Caco-2 (cell line): Measurements from ENCODE around the gene SLC15A1. TPM values are rescaled to one million over a fixed set of nuclear protein-coding genes. Genes with fewer than 3 reads are reported as not detected.

ENCODE experiments used
- BruUV-seq: library from RNA; stranded (reverse); fragments of 400-500 nt; replicated peaks from 2 replicates; lab custom pipeline; 2021; lab: Mats Ljungman, UMichigan
- CTCF ChIA-PET: fragments of 300-600 bp; sonication (Branson Sonifier 250); formaldehyde crosslinking; loops from one replicate; lab custom pipeline; 2022; ENCODE audit warnings: antibody characterized with exemption; lab: Charles Lee
- POLR2A ChIA-PET: fragments of 300-600 bp; sonication (Branson Sonifier 250); formaldehyde crosslinking; loops from one replicate; lab custom pipeline; 2022; ENCODE audit warnings: antibody characterized with exemption; lab: Charles Lee
- DNase-seq, 2 experiments: peaks; one replicate each; pipeline versions ENCODE4 v3.0.0 to v3.0.0-alpha.2; 2020 to 2022
- H3K27me3 ChIP-seq: replicated peaks from 2 replicates; pipeline ENCODE4 v1.6.0; 2011; ENCODE audit warnings: low read length; ENCODE audit not compliant: control insufficient read depth, insufficient read depth
- H3K36me3 ChIP-seq: 2 replicates; pipeline ENCODE4 v1.5.1; 2011; ENCODE audit warnings: low read length; ENCODE audit not compliant: control insufficient read depth, insufficient read depth
- H3K4me1 ChIP-seq: fragments of 250-450 bp; sonication (Bioruptor Pico); 2 replicates; pipeline ENCODE4 v1.5.1; 2020; ENCODE audit warnings: mild to moderate bottlenecking
- H3K4me3 ChIP-seq: 2 replicates; pipeline ENCODE4 v1.5.1; 2011; ENCODE audit warnings: low read depth, mild to moderate bottlenecking, control low read depth, low read length
- H3K9me3 ChIP-seq: fragments of 250-450 bp; sonication (Bioruptor Pico); 2 replicates; pipeline ENCODE4 v1.5.1; 2020; ENCODE audit warnings: mild to moderate bottlenecking, moderate library complexity
- H3K27ac Mint-ChIP-seq: one replicate; pipeline ENCODE4 v1.8.0; 2022; ENCODE audit warnings: mixed read lengths; ENCODE audit not compliant: unreplicated experiment
- H3K27me3 Mint-ChIP-seq: one replicate; pipeline ENCODE4 v1.8.0; 2022; ENCODE audit warnings: mixed read lengths; ENCODE audit not compliant: insufficient read depth, unreplicated experiment
- H3K36me3 Mint-ChIP-seq: one replicate; pipeline ENCODE4 v1.8.0; 2022; ENCODE audit warnings: mild to moderate bottlenecking, mixed read lengths; ENCODE audit not compliant: insufficient read depth, unreplicated experiment
- H3K4me1 Mint-ChIP-seq: one replicate; pipeline ENCODE4 v1.8.0; 2022; ENCODE audit warnings: low read depth, mixed read lengths; ENCODE audit not compliant: unreplicated experiment
- H3K4me3 Mint-ChIP-seq: one replicate; pipeline ENCODE4 v1.8.0; 2022; ENCODE audit warnings: mild to moderate bottlenecking, moderate library complexity, mixed read lengths; ENCODE audit not compliant: unreplicated experiment
- H3K9me3 Mint-ChIP-seq: one replicate; pipeline ENCODE4 v1.8.0; 2022; ENCODE audit warnings: mixed read lengths; ENCODE audit not compliant: unreplicated experiment
- intact Hi-C: fragments of 100-400 bp; cut with micrococcal nuclease; formaldehyde crosslinking; loops from one replicate; pipeline ENCODE4 v1.10.0; 2022; ENCODE audit not compliant: unreplicated experiment
- total RNA-seq: library from RNA; stranded (reverse); gene quantifications from 2 replicates; pipeline ENCODE4 v1.2.3, GENCODE V29; 2022
- TF ChIP-seq, protein P1 (sequence below), 2 experiments: fragments of 200-600 bp in 1 of 2; IDR thresholded peaks; 1 replicate in 1 of 2; 2 replicates in 1 of 2; pipeline versions ENCODE4 v1.5.1 to v1.8.0; 2011 to 2022; ENCODE audit warnings: antibody characterized with exemption in 1 of 2, control low read depth in 1 of 2, inconsistent platforms in 1 of 2, low read depth in 1 of 2, low read length in 1 of 2, mild to moderate bottlenecking in 1 of 2, moderate library complexity in 1 of 2; ENCODE audit not compliant: insufficient read depth in 1 of 2, severe bottlenecking in 1 of 2, unreplicated experiment in 1 of 2

SLC15A1 gene
- total RNA-seq, 1 experiment from 2014 or later = 12.3 TPM

DNA sequence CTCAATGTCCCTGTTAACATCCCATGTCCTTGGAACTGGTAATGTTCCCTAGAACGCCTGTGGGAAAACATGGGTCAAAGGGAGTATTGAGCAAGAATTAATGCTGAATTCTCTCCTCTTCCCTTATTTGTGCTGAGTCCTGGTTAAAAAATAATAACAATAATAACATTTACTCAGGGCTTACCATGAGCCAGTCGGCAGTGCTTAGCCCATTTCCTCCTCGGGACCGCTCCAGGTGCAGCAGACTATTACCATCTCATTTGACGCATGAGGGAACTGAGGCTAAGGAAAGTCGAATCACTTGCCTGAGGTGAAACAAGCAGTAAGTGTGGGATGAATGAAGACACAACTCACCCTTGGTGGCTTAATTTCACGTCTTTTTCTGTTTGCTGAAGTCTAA lies 33.6 kb upstream of the SLC15A1 start:
- Histone ChIP-seq H3K4me1 (0 out of 2 replicates have a peak, but pooled peaks cover 3% of the 10 kb centered on the region), H3K4me3 (no peak overlapping the region), H3K9me3 (no peaks in the 10 kb centered on the region), H3K27me3 (no peaks in the 10 kb centered on the region), H3K36me3 (no peaks in the 10 kb centered on the region)
- ChIA-PET CTCF (no interaction called here), POLR2A (no interaction called here)
- Mint-ChIP-seq H3K27me3 (no peaks in the 10 kb centered on the region), H3K9me3 (no peaks in the 10 kb centered on the region), H3K4me3 (no peak overlapping the region), H3K27ac (no peak overlapping the region), H3K4me1 (no peaks in the 10 kb centered on the region), H3K36me3 (peaks cover 9% of the 10 kb centered on the region)
- intact Hi-C loops = no loop called here
- no peak for DNase-seq
- TF ChIP-seq, protein P1, sequence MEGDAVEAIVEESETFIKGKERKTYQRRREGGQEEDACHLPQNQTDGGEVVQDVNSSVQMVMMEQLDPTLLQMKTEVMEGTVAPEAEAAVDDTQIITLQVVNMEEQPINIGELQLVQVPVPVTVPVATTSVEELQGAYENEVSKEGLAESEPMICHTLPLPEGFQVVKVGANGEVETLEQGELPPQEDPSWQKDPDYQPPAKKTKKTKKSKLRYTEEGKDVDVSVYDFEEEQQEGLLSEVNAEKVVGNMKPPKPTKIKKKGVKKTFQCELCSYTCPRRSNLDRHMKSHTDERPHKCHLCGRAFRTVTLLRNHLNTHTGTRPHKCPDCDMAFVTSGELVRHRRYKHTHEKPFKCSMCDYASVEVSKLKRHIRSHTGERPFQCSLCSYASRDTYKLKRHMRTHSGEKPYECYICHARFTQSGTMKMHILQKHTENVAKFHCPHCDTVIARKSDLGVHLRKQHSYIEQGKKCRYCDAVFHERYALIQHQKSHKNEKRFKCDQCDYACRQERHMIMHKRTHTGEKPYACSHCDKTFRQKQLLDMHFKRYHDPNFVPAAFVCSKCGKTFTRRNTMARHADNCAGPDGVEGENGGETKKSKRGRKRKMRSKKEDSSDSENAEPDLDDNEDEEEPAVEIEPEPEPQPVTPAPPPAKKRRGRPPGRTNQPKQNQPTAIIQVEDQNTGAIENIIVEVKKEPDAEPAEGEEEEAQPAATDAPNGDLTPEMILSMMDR (IDR thresholded peaks at IDR 0.05; ENCODE audit: insufficient read depth in 1 of 2, low read depth in 1 of 2, low read length in 1 of 2, severe bottlenecking in 1 of 2, unreplicated experiment in 1 of 2) = no peak
- BruUV-seq = no TSS peak

DNA sequence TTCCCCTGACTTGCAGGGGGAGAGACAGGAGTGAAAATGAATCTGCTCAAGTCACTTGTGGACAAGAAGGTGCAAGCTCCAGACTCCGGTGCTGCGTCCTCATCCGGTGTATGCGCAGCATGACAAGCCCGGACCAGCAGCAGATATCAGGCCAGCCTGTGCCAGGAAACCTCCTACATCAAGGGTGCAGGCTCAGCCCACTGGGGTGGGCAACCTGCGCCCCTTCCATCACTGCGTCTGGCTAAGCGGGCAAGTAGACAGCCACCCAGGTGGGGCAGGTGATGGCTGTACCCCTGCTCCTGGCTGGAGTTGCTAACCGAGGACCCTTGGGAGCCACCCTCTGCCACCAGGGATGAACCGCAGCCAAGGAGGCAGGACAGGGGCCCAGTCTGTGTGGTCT lies 32.9 kb upstream of the SLC15A1 start:
- H3K4me1 ChIP-seq = 0 out of 2 replicates have a peak, but pooled peaks cover 3% of the 10 kb centered on the region
- no peak for DNase-seq
- Mint-ChIP-seq H3K27me3 (no peaks in the 10 kb centered on the region), H3K27ac (no peak overlapping the region), H3K36me3 (peaks cover 9% of the 10 kb centered on the region), H3K4me3 (no peak overlapping the region), H3K4me1 (no peaks in the 10 kb centered on the region), H3K9me3 (no peaks in the 10 kb centered on the region)
- no peaks in the 10 kb centered on the region for H3K9me3 ChIP-seq
- H3K4me3 ChIP-seq = no peak overlapping the region
- intact Hi-C loops = no loop called here
- H3K36me3 ChIP-seq = no peaks in the 10 kb centered on the region
- TF ChIP-seq, protein P1 (IDR thresholded peaks at IDR 0.05; ENCODE audit: insufficient read depth in 1 of 2, low read depth in 1 of 2, low read length in 1 of 2, severe bottlenecking in 1 of 2, unreplicated experiment in 1 of 2) = no peak
- BruUV-seq = no TSS peak
- CTCF ChIA-PET = interaction anchor here (0.5 kb wide), 1 partner anchor 103 kb away, joined by 4 read pairs; no protein-coding TSS in a partner anchor
- H3K27me3 ChIP-seq = no peaks in the 10 kb centered on the region
- POLR2A ChIA-PET = no interaction called here

DNA sequence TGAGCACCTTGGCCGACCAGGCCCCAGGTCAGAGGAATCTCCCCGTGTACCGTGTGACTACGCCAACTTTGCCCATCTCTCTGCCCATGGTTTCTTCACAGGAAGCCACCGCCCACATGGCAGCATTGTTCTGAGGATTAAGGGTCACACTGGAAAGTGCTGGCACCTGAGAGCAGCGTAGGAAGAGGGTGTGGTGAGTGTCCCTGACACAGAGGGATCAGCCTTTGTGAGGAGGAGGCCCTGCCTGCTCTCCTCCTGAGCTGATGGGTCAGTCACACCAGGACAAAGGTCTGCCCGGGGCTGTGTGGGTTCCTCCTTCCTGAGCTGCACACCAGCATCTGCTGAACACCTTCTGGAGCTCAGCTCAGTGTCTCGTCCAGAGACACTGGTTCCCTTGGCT lies 32.2 kb upstream of the SLC15A1 start:
- CTCF ChIA-PET = interaction anchor here (0.5 kb wide), 1 partner anchor 103 kb away, joined by 4 read pairs; no protein-coding TSS in a partner anchor
- intact Hi-C loops = no loop called here
- Mint-ChIP-seq H3K27ac (no peak overlapping the region), H3K4me1 (no peaks in the 10 kb centered on the region), H3K9me3 (no peaks in the 10 kb centered on the region), H3K27me3 (no peaks in the 10 kb centered on the region), H3K36me3 (peaks cover 9% of the 10 kb centered on the region), H3K4me3 (no peak overlapping the region)
- Histone ChIP-seq H3K4me1 (0 out of 2 replicates have a peak, but pooled peaks cover 3% of the 10 kb centered on the region), H3K27me3 (no peaks in the 10 kb centered on the region), H3K36me3 (no peaks in the 10 kb centered on the region), H3K9me3 (no peaks in the 10 kb centered on the region), H3K4me3 (no peak overlapping the region)
- TF ChIP-seq, protein P1 (IDR thresholded peaks at IDR 0.05; ENCODE audit: insufficient read depth in 1 of 2, low read depth in 1 of 2, low read length in 1 of 2, severe bottlenecking in 1 of 2, unreplicated experiment in 1 of 2) = no peak
- BruUV-seq = no TSS peak
- POLR2A ChIA-PET = no interaction called here
- no peak for DNase-seq
